Ovary (tissue), 9 donors: ENCODE measurements around the gene ATF6. TPM values are rescaled to one million over a fixed set of nuclear protein-coding genes. Genes with fewer than 3 reads are reported as not detected.

Experiments
- DNase-seq, 5 donors: peaks; one replicate each; pipeline ENCODE4 v3.0.0-alpha.2; 2019 to 2020
- H3K27ac ChIP-seq, 2 donors: fragments of 200-600 bp; one replicate each; pipeline versions ENCODE4 v1.5.1 to v1.8.0; 2019 to 2022
- H3K27me3 ChIP-seq: fragments of 200-600 bp; one replicate; pipeline ENCODE4 v1.8.0; 2022
- H3K36me3 ChIP-seq: fragments of 200-600 bp; sonication (generic); one replicate; pipeline ENCODE4 v1.5.1; 2019
- H3K4me1 ChIP-seq: one replicate; pipeline ENCODE4 v1.8.1; 2013; ENCODE audit warnings: mild to moderate bottlenecking, moderate library complexity; ENCODE audit not compliant: insufficient read depth
- H3K4me3 ChIP-seq: fragments of 200-600 bp; sonication (generic); one replicate; pipeline ENCODE4 v1.5.1; 2017
- H3K9me3 ChIP-seq, 2 donors: fragments of 200-600 bp in 1 of 2; sonication (generic) in 1 of 2; one replicate each; pipeline versions ENCODE4 v1.5.1 to v1.8.1; 2013 to 2019; ENCODE audit warnings: mild to moderate bottlenecking in 1 of 2, moderate library complexity in 1 of 2
- CTCF ChIP-seq, 3 donors: fragments of 450-650 bp in 2 of 3; fragments of 200-600 bp in 1 of 3; IDR thresholded peaks; one replicate each; pipeline versions ENCODE4 v1.5.1 to v1.8.0; 2016 to 2022; ENCODE audit warnings: antibody characterized with exemption in 3 of 3, mild to moderate bottlenecking in 1 of 3
- EP300 ChIP-seq: sonication (generic); formaldehyde crosslinking; IDR thresholded peaks from one replicate; pipeline ENCODE4 v1.6.1; 2017; ENCODE audit warnings: antibody characterized with exemption
- POLR2A ChIP-seq: fragments of 450-650 bp; IDR thresholded peaks from one replicate; pipeline ENCODE4 v1.6.1; 2017; ENCODE audit warnings: antibody characterized with exemption, mild to moderate bottlenecking, moderate library complexity
- WGBS, 3 donors: extraction: QIAGEN DNeasy Blood & Tissue Kit in 1 of 3; methylation state at CpG; one replicate each; pipeline versions ENCODE4 v1.1.5 to v1.1.7; 2013 to 2017; 5-methylcytosine and 5-hydroxymethylcytosine counted together
- intact Hi-C, 4 donors: fragments of 100-400 bp; cut with DNase I; formaldehyde crosslinking; loops; one replicate each; pipeline versions ENCODE4 v1.11.0 to v1.15.1; 2022 to 2023
- polyA plus RNA-seq, 2 donors: library from polyadenylated mRNA; stranded (reverse); fragments of 200-250 nt in 1 of 2; fragments of 350-450 nt in 1 of 2; fragmentation: Illumina TruSeq in 1 of 2; extraction: RNeasy Lipid Tissue Mini Kit (QIAGEN cat#74804) in 1 of 2; gene quantifications; one replicate each; pipeline ENCODE4 v1.2.3, GENCODE V29; 2013 to 2014
- total RNA-seq, 7 donors: library from RNA; depleted of rRNA in 2 of 7; stranded (reverse); fragments of >200 nt in 2 of 7; fragmentation: NEBNext Ultra II Directional in 3 of 7; extraction: Animal tissue kit (Norgen Biotek cat#: 25700) in 3 of 7; gene quantifications; one replicate each; pipeline versions ENCODE4 v1.1.0 to v1.2.4, GENCODE V29; 2016 to 2023
- donor health status: DM: no; HTN: no; CAD: no; lungs with moderate emphysema.
- donor health status: DM: no; HTN: no; CAD: no.
- donor health status: Bipolar disorder and iron deficiency.
- donor health status: DM: yes; HTN: yes; CAD: no.
- donor health status: DM: no; HTN: no; CAD: no.
- donor health status: DM: yes; HTN: yes; CAD: no.

The ATF6 gene
- total and polyA plus RNA-seq, 9 donors = 7.9 to 31.3 (median 23.4) TPM

GRCh38 chr1:161886589-161886988 is 120.5 kb downstream of the ATF6 start:
- WGBS, 3 donors = 96 to 99% (median 98%) methylated on average over 5 of the region's 5 CpGs
- no peak for DNase-seq
- intact Hi-C loops = no loop called here
- H3K9me3 ChIP-seq = no peaks in the 10 kb centered on the region
- H3K4me1 ChIP-seq = no peaks in the 10 kb centered on the region
- no peak overlapping the region for H3K27ac ChIP-seq
- H3K4me3 ChIP-seq = no peak overlapping the region
- H3K27me3 ChIP-seq = no peaks in the 10 kb centered on the region
- no peak for TF ChIP-seq CTCF (IDR thresholded peaks at IDR 0.05)
- no peak for TF ChIP-seq POLR2A
- TF ChIP-seq EP300 = no peak
- no peaks in the 10 kb centered on the region for H3K36me3 ChIP-seq

- TF ChIP-seq POLR2A (no peak), EP300 (no peak), CTCF (IDR thresholded peaks at IDR 0.05) (no peak)
- 82 to 90% (median 88%) methylated on average over 3 of the region's 3 CpGs for WGBS, 3 donors
- intact Hi-C loops = no loop called here
- H3K9me3 ChIP-seq = no peaks in the 10 kb centered on the region
- no peaks in the 10 kb centered on the region for H3K27me3 ChIP-seq
- H3K27ac ChIP-seq = no peak overlapping the region
- DNase-seq = no peak
- no peak overlapping the region for H3K4me3 ChIP-seq
- no peaks in the 10 kb centered on the region for H3K4me1 ChIP-seq
- H3K36me3 ChIP-seq = no peaks in the 10 kb centered on the region
These were observed 121.7 kb downstream of the ATF6 start for GRCh38 chr1:161887730-161888287.

GRCh38 chr1:161890574-161890973 is 124.5 kb downstream of the ATF6 start:
- intact Hi-C loops = no loop called here
- H3K4me3 ChIP-seq = no peak overlapping the region
- H3K36me3 ChIP-seq = no peaks in the 10 kb centered on the region
- H3K27me3 ChIP-seq = no peaks in the 10 kb centered on the region
- TF ChIP-seq EP300 (no peak), POLR2A (no peak), CTCF (IDR thresholded peaks at IDR 0.05) (no peak)
- no peaks in the 10 kb centered on the region for H3K4me1 ChIP-seq
- WGBS, 3 donors = 98% methylated on average over 22 of the region's 22 CpGs
- H3K9me3 ChIP-seq = no peaks in the 10 kb centered on the region
- no peak overlapping the region for H3K27ac ChIP-seq
- DNase-seq = no peak

GRCh38 chr1:161899091-161899490 is 133.0 kb downstream of the ATF6 start:
- H3K9me3 ChIP-seq = no peaks in the 10 kb centered on the region
- no peak for DNase-seq
- no peaks in the 10 kb centered on the region for H3K27me3 ChIP-seq
- 36 to 66% (median 58%) methylated on average over 2 of the region's 2 CpGs for WGBS, 3 donors
- no peak overlapping the region for H3K27ac ChIP-seq
- TF ChIP-seq CTCF (IDR thresholded peaks at IDR 0.05) (no peak), POLR2A (no peak), EP300 (no peak)
- intact Hi-C loops = no loop called here
- no peaks in the 10 kb centered on the region for H3K4me1 ChIP-seq
- H3K36me3 ChIP-seq = no peaks in the 10 kb centered on the region
- H3K4me3 ChIP-seq = no peak overlapping the region
